Loucy (cell line): ENCODE data around the gene PRRT3.

Experiments used
- H2AFZ ChIP-seq: fragments of 200-600 bp; sonication (generic); 2 replicates; pipeline ENCODE4 v1.6.0; 2016; ENCODE audit warnings: antibody characterized with exemption, mild to moderate bottlenecking, low read length, moderate library complexity
- H3F3A ChIP-seq: fragments of 200-600 bp; 2 replicates; pipeline ENCODE4 v1.6.0; 2016; ENCODE audit warnings: antibody characterized with exemption, low read depth, mild to moderate bottlenecking
- H3K27me3 ChIP-seq: fragments of 200-600 bp; sonication (generic); 2 replicates; pipeline ENCODE4 v1.6.1; 2014; ENCODE audit warnings: low read length, mild to moderate bottlenecking; ENCODE audit not compliant: insufficient read depth, poor library complexity, severe bottlenecking
- H3K36me3 ChIP-seq: fragments of 200-600 bp; sonication (generic); 2 replicates; pipeline ENCODE4 v1.6.1; 2016; ENCODE audit warnings: low read length; ENCODE audit not compliant: insufficient read depth
- H3K4me1 ChIP-seq: fragments of 200-600 bp; sonication (generic); 2 replicates; pipeline ENCODE4 v1.5.1; 2014; ENCODE audit warnings: low read length, mild to moderate bottlenecking; ENCODE audit not compliant: insufficient read depth, poor library complexity, severe bottlenecking
- H3K4me2 ChIP-seq: fragments of 200-600 bp; sonication (generic); 2 replicates; pipeline ENCODE4 v1.6.0; 2014; ENCODE audit warnings: antibody characterized with exemption, low read length, low read depth, mild to moderate bottlenecking; ENCODE audit not compliant: poor library complexity, severe bottlenecking
- H3K4me3 ChIP-seq: fragments of 200-600 bp; sonication (generic); 2 replicates; pipeline ENCODE4 v1.5.1; 2014; ENCODE audit warnings: low read length, mild to moderate bottlenecking, mixed read lengths; ENCODE audit not compliant: poor library complexity, severe bottlenecking
- H3K79me2 ChIP-seq: fragments of 200-600 bp; sonication (generic); 2 replicates; pipeline ENCODE4 v1.6.1; 2014; ENCODE audit warnings: low read length; ENCODE audit not compliant: insufficient read depth
- H3K9ac ChIP-seq: fragments of 200-600 bp; sonication (generic); 2 replicates; pipeline ENCODE4 v1.6.0; 2014; ENCODE audit warnings: mild to moderate bottlenecking, low read depth, low read length, moderate library complexity; ENCODE audit not compliant: poor library complexity, severe bottlenecking
- H3K9me2 ChIP-seq: fragments of 200-600 bp; sonication (generic); replicated peaks from 2 replicates; pipeline ENCODE4 v1.6.1; 2016; ENCODE audit warnings: low read depth, low read length, mixed read lengths
- H3K9me3 ChIP-seq: fragments of 200-600 bp; sonication (generic); 2 replicates; pipeline ENCODE4 v1.6.1; 2014; ENCODE audit warnings: mild to moderate bottlenecking, antibody characterized with exemption, low read length, low read depth; ENCODE audit not compliant: insufficient read depth
- H4K20me1 ChIP-seq: fragments of 200-600 bp; sonication (generic); 2 replicates; pipeline ENCODE4 v1.6.0; 2014; ENCODE audit warnings: antibody characterized with exemption, low read length, mild to moderate bottlenecking; ENCODE audit not compliant: insufficient read depth, poor library complexity, severe bottlenecking
- EZH2phosphoT487 ChIP-seq: fragments of 200-600 bp; IDR thresholded peaks from 2 replicates; pipeline ENCODE4 v1.6.1; 2018; ENCODE audit warnings: antibody characterized with exemption, mild to moderate bottlenecking, moderate library complexity, borderline replicate concordance
- TF ChIP-seq, protein P1 (sequence below): fragments of 200-600 bp; sonication (generic); conservative IDR thresholded peaks from 2 replicates; pipeline ENCODE4 v1.5.1; 2014; ENCODE audit warnings: mild to moderate bottlenecking, antibody characterized with exemption, low read length

PRRT3 gene

DNA sequence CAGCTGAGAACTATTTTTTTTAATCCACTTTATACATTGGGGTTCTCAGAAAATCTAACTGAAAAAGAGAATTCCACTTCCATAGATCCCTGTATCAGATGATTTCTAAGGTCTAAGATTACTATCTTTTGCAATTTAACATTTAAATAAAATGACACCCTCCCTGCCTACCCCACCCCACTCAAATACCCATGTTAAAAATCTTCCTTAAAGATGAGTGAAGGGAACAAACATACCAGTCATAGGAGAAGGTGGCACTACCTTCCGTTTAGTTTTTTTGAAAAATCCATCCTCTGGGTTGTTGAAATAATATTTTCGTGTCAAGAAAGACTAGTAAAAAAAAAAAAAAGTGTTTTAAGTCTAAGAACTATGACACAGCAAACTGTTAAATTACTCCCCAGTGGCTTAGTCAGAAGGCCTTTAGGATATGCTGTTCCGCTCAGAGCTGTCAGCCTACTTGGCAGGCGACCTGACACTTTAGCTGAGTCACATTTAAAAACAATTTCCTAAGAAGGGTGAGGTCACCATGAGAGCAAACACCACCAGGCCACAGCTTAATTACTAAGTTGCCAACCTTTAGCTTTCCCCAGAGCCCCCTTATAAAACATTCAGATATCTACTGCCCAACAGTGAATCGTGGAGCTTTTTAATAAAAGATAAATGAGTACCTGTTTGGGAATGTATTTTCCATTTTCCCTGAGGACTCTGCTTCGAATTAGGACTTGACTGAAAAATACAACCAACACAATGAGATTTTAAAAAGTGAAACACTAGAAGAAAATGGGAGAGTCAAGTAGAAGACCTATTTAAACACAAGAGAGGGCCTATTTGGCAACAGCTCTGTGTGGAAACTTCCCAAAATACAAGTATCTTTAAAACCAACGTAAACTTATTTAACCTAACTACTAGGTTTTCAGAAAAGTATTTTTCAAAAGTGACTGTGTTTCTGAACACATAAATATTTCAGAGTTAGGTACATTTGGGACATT, 24.8 kb upstream of the PRRT3 start:
- H3K4me1 ChIP-seq, result peaks cover 6% of the 10 kb centered on the region
- no peak for TF ChIP-seq EZH2phosphoT487
- TF ChIP-seq, protein P1, sequence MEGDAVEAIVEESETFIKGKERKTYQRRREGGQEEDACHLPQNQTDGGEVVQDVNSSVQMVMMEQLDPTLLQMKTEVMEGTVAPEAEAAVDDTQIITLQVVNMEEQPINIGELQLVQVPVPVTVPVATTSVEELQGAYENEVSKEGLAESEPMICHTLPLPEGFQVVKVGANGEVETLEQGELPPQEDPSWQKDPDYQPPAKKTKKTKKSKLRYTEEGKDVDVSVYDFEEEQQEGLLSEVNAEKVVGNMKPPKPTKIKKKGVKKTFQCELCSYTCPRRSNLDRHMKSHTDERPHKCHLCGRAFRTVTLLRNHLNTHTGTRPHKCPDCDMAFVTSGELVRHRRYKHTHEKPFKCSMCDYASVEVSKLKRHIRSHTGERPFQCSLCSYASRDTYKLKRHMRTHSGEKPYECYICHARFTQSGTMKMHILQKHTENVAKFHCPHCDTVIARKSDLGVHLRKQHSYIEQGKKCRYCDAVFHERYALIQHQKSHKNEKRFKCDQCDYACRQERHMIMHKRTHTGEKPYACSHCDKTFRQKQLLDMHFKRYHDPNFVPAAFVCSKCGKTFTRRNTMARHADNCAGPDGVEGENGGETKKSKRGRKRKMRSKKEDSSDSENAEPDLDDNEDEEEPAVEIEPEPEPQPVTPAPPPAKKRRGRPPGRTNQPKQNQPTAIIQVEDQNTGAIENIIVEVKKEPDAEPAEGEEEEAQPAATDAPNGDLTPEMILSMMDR, result no peak
- no peak overlapping the region for H3K4me3 ChIP-seq
- H3F3A ChIP-seq, result no peaks in the 10 kb centered on the region
- no peak overlapping the region for H3K4me2 ChIP-seq
- no peaks in the 10 kb centered on the region for H3K9me2 ChIP-seq
- no peaks in the 10 kb centered on the region for H3K9me3 ChIP-seq
- H3K9ac ChIP-seq, result no peak overlapping the region
- H3K27me3 ChIP-seq, result no peaks in the 10 kb centered on the region
- H2AFZ ChIP-seq, result no peak overlapping the region
- peaks cover 3% of the 10 kb centered on the region; the same call in 1 of the 2 replicates for H3K79me2 ChIP-seq
- H3K36me3 ChIP-seq, result peaks cover 31% of the 10 kb centered on the region; the same call in 1 of the 2 replicates
- peaks cover 3% of the 10 kb centered on the region for H4K20me1 ChIP-seq

DNA sequence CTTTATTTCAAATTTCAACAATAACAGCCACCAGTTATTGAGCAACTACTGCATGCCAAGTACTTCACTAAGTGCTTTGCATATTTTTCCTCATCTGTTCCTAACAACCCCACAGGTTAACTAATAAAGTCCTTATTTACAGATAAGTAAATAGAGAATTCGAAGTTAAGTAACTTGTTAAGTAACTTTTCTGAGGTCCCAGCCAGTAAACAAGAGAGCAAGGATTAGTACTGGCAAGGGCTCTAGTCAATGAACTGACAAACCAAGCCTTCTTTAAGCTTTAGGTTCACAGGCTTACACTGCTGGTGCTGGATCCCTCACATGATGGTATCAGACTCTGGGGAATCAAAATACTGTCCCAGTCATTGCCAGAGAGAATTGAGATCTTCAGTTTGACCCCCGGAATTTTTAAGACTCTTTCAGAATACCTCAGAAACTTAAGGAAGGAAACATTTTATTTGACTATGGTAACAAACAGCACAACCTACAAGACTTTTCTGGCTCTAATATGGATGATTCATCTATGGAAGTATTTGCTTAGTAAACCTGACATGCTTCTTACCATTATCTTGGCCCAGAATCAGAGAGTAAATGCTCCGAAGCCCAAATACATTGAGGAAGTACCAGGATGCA, 17.9 kb upstream of the PRRT3 start:
- H3K9me2 ChIP-seq, result no peaks in the 10 kb centered on the region
- no peaks in the 10 kb centered on the region for H3K4me1 ChIP-seq
- H3K79me2 ChIP-seq, result no peaks in the 10 kb centered on the region
- H3K36me3 ChIP-seq, result peaks cover 57% of the 10 kb centered on the region; the same call in 1 of the 2 replicates
- no peaks in the 10 kb centered on the region for H3K9me3 ChIP-seq
- H4K20me1 ChIP-seq, result peaks cover 2% of the 10 kb centered on the region
- H3K27me3 ChIP-seq, result no peaks in the 10 kb centered on the region
- no peaks in the 10 kb centered on the region for H3F3A ChIP-seq
- no peak overlapping the region for H3K9ac ChIP-seq
- TF ChIP-seq, protein P1, result no peak
- TF ChIP-seq EZH2phosphoT487, result no peak
- H3K4me3 ChIP-seq, result no peak overlapping the region
- H3K4me2 ChIP-seq, result no peak overlapping the region
- H2AFZ ChIP-seq, result no peak overlapping the region

DNA sequence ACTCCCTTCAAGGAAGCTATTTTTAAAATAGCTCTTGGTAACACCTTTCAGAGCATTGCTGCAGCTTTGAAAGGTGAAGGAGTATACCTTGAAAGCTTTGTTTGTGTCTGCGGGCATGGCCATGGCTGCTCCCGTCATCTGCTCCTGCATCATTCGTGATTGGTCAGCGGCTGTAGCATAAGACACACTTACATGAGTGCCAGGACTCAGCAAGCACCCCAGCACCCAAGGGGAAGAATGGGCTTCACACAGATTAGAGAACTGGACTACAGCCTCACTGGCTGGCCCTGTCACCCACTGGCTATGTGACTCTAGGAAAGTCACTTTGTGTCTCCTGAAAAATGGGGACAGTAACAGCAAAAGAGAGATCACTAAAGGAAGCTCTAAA, 17.4 kb upstream of the PRRT3 start:
- TF ChIP-seq EZH2phosphoT487, result no peak
- no peaks in the 10 kb centered on the region for H3K4me1 ChIP-seq
- H3K4me3 ChIP-seq, result no peak overlapping the region
- H3K9ac ChIP-seq, result no peak overlapping the region
- H3K4me2 ChIP-seq, result no peak overlapping the region
- H3K27me3 ChIP-seq, result no peaks in the 10 kb centered on the region
- no peaks in the 10 kb centered on the region for H4K20me1 ChIP-seq
- H3F3A ChIP-seq, result no peaks in the 10 kb centered on the region
- H2AFZ ChIP-seq, result no peak overlapping the region
- no peaks in the 10 kb centered on the region for H3K79me2 ChIP-seq
- H3K9me3 ChIP-seq, result no peaks in the 10 kb centered on the region
- peaks cover 55% of the 10 kb centered on the region; the same call in 1 of the 2 replicates for H3K36me3 ChIP-seq
- no peaks in the 10 kb centered on the region for H3K9me2 ChIP-seq
